HepG2 (cell line): ENCODE measurements around the gene IYD. TPM values are rescaled to one million over a fixed set of nuclear protein-coding genes. Genes with fewer than 3 reads are reported as not detected.

Experiments used
- ATAC-seq: fragments of 200-7000 bp; cut with Tn5 transposase; 3 replicates; pipeline ENCODE4 v1.9.1; 2020; ENCODE audit warnings: mild to moderate bottlenecking, moderate library complexity
- BruUV-seq: library from RNA; stranded (reverse); fragments of 400-500 nt; replicated peaks from 2 replicates; lab custom pipeline; 2021; lab: Mats Ljungman, UMichigan
- CTCF ChIA-PET: fragments of 300-600 bp; formaldehyde crosslinking; extraction: SDS; loops from one replicate; lab custom pipeline; 2021; ENCODE audit warnings: low total read pairs, inconsistent platforms, low intra/inter-chr PET ratio; lab: Yijun Ruan, JAX
- POLR2A ChIA-PET: fragments of 350-600 bp; sonication (Branson Sonifier 250); formaldehyde crosslinking; loops from one replicate; lab custom pipeline; 2020; ENCODE audit warnings: antibody characterized with exemption, inconsistent platforms; lab: Yijun Ruan, JAX
- DNase-seq: peaks from one replicate; pipeline ENCODE4 v3.0.0-alpha.2; 2015; ENCODE audit warnings: low spot score
- FAIRE-seq: peaks from 3 replicates; lab custom pipeline; 2011; peaks lifted over from hg19 to GRCh38; lab: Jason Lieb, UNC
- H2AFZ ChIP-seq: one replicate; pipeline ENCODE4 v1.6.1; 2011; ENCODE audit warnings: low read length, inconsistent platforms
- H3K27ac ChIP-seq: fragments of 300-600 bp; 3 replicates; pipeline ENCODE4 v1.8.0; 2011; ENCODE audit warnings: mixed run types, mild to moderate bottlenecking, mixed read lengths, low read length, inconsistent platforms; ENCODE audit not compliant: insufficient read depth; ENCODE audit errors: extremely low read length
- H3K27me3 ChIP-seq, 2 experiments: fragments of 200-600 bp in 1 of 2; 2 replicates in 1 of 2; 3 replicates in 1 of 2; pipeline versions ENCODE4 v1.6.0 to v1.8.0; 2011; ENCODE audit warnings: low read length in 2 of 2, mild to moderate bottlenecking in 2 of 2, moderate library complexity in 2 of 2, inconsistent platforms in 1 of 2; ENCODE audit not compliant: insufficient read depth in 2 of 2, control insufficient read depth in 1 of 2
- H3K36me3 ChIP-seq, 2 experiments: fragments of 200-600 bp in 1 of 2; replicated peaks in 1 of 2; 2 replicates in 1 of 2; 3 replicates in 1 of 2; pipeline versions ENCODE4 v1.5.1 to v1.8.0; 2011; ENCODE audit warnings: low read length in 2 of 2, inconsistent platforms in 1 of 2; ENCODE audit not compliant: insufficient read depth in 2 of 2, control insufficient read depth in 1 of 2
- H3K4me1 ChIP-seq: 2 replicates; pipeline ENCODE4 v1.5.1; 2012; ENCODE audit warnings: low read length, inconsistent platforms; ENCODE audit not compliant: insufficient read depth
- H3K4me2 ChIP-seq: 2 replicates; pipeline ENCODE4 v1.6.0; 2011; ENCODE audit warnings: low read depth, low read length, inconsistent platforms
- H3K4me3 ChIP-seq, 3 experiments: fragments of 200-600 bp in 1 of 3; sonication (generic), shearing (Covaris generic) in 1 of 3; replicated peaks in 1 of 3; 2 replicates each; pipeline ENCODE4 v1.5.1; 2011 to 2016; ENCODE audit warnings: low read length in 3 of 3, inconsistent platforms in 2 of 3, low read depth in 2 of 3, mild to moderate bottlenecking in 2 of 3, control low read depth in 1 of 3, mixed read lengths in 1 of 3; ENCODE audit not compliant: insufficient read depth in 1 of 3
- H3K79me2 ChIP-seq: one replicate; pipeline ENCODE4 v1.6.1; 2011; ENCODE audit warnings: low read length, inconsistent platforms; ENCODE audit not compliant: insufficient read depth
- H3K9ac ChIP-seq: 2 replicates; pipeline ENCODE4 v1.6.0; 2011; ENCODE audit warnings: mild to moderate bottlenecking, low read depth, low read length, inconsistent platforms; ENCODE audit not compliant: insufficient read depth
- H3K9me3 ChIP-seq: 2 replicates; pipeline ENCODE4 v1.5.1; 2012; ENCODE audit warnings: mild to moderate bottlenecking, low read length
- H4K20me1 ChIP-seq: 2 replicates; pipeline ENCODE4 v1.6.0; 2011; ENCODE audit warnings: inconsistent platforms, mild to moderate bottlenecking, low read length, moderate library complexity; ENCODE audit not compliant: insufficient read depth
- CEBPG ChIP-seq: IDR thresholded peaks from 2 replicates; pipeline ENCODE4 v1.6.1; 2016
- DPF2 ChIP-seq: sonication (generic); formaldehyde crosslinking; IDR thresholded peaks from 2 replicates; pipeline ENCODE4 v1.4.0; 2020; ENCODE audit warnings: mild to moderate bottlenecking, low read depth, missing genetic modification reagents, borderline replicate concordance
- HNRNPH1 ChIP-seq: fragments of 200-400 bp; formaldehyde crosslinking; optimal IDR thresholded peaks from 2 replicates; pipeline ENCODE3; 2017; ENCODE audit warnings: mild to moderate bottlenecking, low read depth, low read length
- MAF1 ChIP-seq: sonication (generic); formaldehyde crosslinking; IDR thresholded peaks from 2 replicates; pipeline ENCODE4 v1.5.0; 2020; ENCODE audit warnings: missing genetic modification reagents, borderline replicate concordance
- SIX1 ChIP-seq: sonication (generic); formaldehyde crosslinking; IDR thresholded peaks from 2 replicates; pipeline ENCODE4 v1.4.0; 2020; ENCODE audit warnings: missing genetic modification reagents, borderline replicate concordance
- SMARCC2 ChIP-seq: fragments of 450-650 bp; IDR thresholded peaks from 2 replicates; pipeline ENCODE4 v1.6.1; 2017; ENCODE audit warnings: antibody characterized with exemption, mild to moderate bottlenecking
- ZNF138 ChIP-seq: sonication (generic); formaldehyde crosslinking; IDR thresholded peaks from 2 replicates; pipeline ENCODE4 v1.5.0; 2020; ENCODE audit warnings: mild to moderate bottlenecking, low read depth, missing genetic modification reagents
- ZNF317 ChIP-seq: sonication (generic); formaldehyde crosslinking; IDR thresholded peaks from 2 replicates; pipeline ENCODE4 v1.5.0; 2020; ENCODE audit warnings: mild to moderate bottlenecking, missing genetic modification reagents
- ZNF329 ChIP-seq: sonication (generic); formaldehyde crosslinking; IDR thresholded peaks from 2 replicates; pipeline ENCODE4 v1.9.0; 2021; ENCODE audit warnings: low read depth, mild to moderate bottlenecking, missing genetic modification reagents
- ZNF354B ChIP-seq: sonication (generic); formaldehyde crosslinking; IDR thresholded peaks from 2 replicates; pipeline ENCODE4 v1.8.0; 2022; ENCODE audit warnings: mild to moderate bottlenecking, missing genetic modification reagents
- ZNF552 ChIP-seq: sonication (generic); formaldehyde crosslinking; IDR thresholded peaks from 2 replicates; pipeline ENCODE4 v1.9.0; 2022; ENCODE audit warnings: missing genetic modification reagents, mild to moderate bottlenecking, borderline replicate concordance
- ZNF670 ChIP-seq: sonication (generic); formaldehyde crosslinking; IDR thresholded peaks from 2 replicates; pipeline ENCODE4 v1.8.0; 2022; ENCODE audit warnings: mild to moderate bottlenecking, missing genetic modification reagents, borderline replicate concordance
- ZNF83 ChIP-seq: sonication (generic); formaldehyde crosslinking; IDR thresholded peaks from 2 replicates; pipeline ENCODE4 v1.4.0; 2020; ENCODE audit warnings: missing genetic modification reagents, mild to moderate bottlenecking, borderline replicate concordance
- WGBS: methylation state at CpG from one replicate; pipeline ENCODE4 v1.1.6; 2017; ENCODE audit warnings: low lambda C conversion rate; 5-methylcytosine and 5-hydroxymethylcytosine counted together
- in situ Hi-C: cut with HindIII; loops from 2 replicates; pipeline ENCODE4 v1.10.0; 2017; ENCODE audit warnings: low pct_unique_long_range_greater_than_20kb; ENCODE audit not compliant: extremely low pct_ligation_motif_present
- intact Hi-C: fragments of 100-400 bp; cut with micrococcal nuclease; formaldehyde crosslinking; loops from one replicate; pipeline ENCODE4 v1.10.0; 2022; ENCODE audit not compliant: unreplicated experiment
- polyA plus RNA-seq, 8 experiments: library from polyadenylated mRNA; depleted of rRNA in 3 of 8; stranded (reverse) in 7 of 8; unstranded in 1 of 8; fragments of >200 nt; fragmentation: Illumina TruSeq in 4 of 8; extraction: Trizol in 4 of 8; gene quantifications; 2 replicates each; pipeline versions ENCODE4 v1.2.1 to v1.2.3, GENCODE V29; 2011 to 2016; ENCODE audit warnings: low read depth in 4 of 8, missing spikeins in 1 of 8, mixed read lengths in 1 of 8; ENCODE audit not compliant: insufficient read depth in 1 of 8
- total RNA-seq, 5 experiments: library from RNA; depleted of rRNA; stranded (reverse); fragments of >200 nt; fragmentation: Illumina TruSeq; extraction: Trizol; gene quantifications; 2 replicates each; pipeline ENCODE4 v1.2.3, GENCODE V29; 2016; ENCODE audit warnings: low read depth in 1 of 5
- TF ChIP-seq, protein P1 (sequence below): sonication (generic); formaldehyde crosslinking; IDR thresholded peaks from 2 replicates; pipeline ENCODE4 v1.4.0; 2020; ENCODE audit warnings: missing genetic modification reagents, mild to moderate bottlenecking, borderline replicate concordance
- TF ChIP-seq, protein P2 (sequence below): sonication (generic); formaldehyde crosslinking; IDR thresholded peaks from 2 replicates; pipeline ENCODE4 v1.5.0; 2020; ENCODE audit warnings: missing genetic modification reagents
- TF ChIP-seq, protein P3 (sequence below): sonication (generic); formaldehyde crosslinking; IDR thresholded peaks from 2 replicates; pipeline ENCODE4 v1.4.0; 2020; ENCODE audit warnings: low read depth, mild to moderate bottlenecking, missing genetic modification reagents
- TF ChIP-seq, protein P4 (sequence below): sonication (generic); formaldehyde crosslinking; IDR thresholded peaks from 2 replicates; pipeline ENCODE4 v1.5.1; 2020; ENCODE audit warnings: missing genetic modification reagents, mild to moderate bottlenecking, borderline replicate concordance
- TF ChIP-seq, protein P5 (sequence below): IDR thresholded peaks from 2 replicates; pipeline ENCODE4 v1.6.1; 2016; ENCODE audit warnings: mild to moderate bottlenecking, missing biosample characterization, missing genetic modification reagents

IYD gene
- total and polyA plus RNA-seq, 2 of the 13 experiments (the other 11 are each of a cell fraction or from before 2014, with no cell fraction given), result 0.01 to 0.46 TPM

DNA sequence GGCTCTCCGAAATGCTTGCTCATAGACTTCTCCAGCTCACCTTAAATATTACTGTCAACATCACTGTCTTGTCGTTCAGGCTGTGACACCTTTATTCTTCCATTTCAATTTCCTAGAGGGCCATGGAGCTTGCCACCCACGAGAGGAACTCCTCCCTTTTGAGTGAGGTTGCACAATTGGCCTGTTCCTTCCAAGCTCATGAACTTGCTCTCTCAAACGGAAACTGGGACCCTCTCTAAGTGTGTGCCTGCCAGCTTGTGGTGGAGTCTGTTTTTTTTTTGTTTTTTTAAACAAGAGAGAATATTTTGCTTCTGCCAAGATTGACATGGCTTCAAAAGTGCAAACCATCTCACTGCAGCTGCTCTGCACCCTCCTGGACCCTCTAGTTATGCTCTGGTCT lies 19.3 kb upstream of the IYD start:
- ATAC-seq, result no peak
- no peak overlapping the region for H3K4me2 ChIP-seq
- H3K36me3 ChIP-seq, result no peaks in the 10 kb centered on the region
- ChIA-PET CTCF (no interaction called here), POLR2A (no interaction called here)
- no peaks in the 10 kb centered on the region for H3K4me1 ChIP-seq
- no TSS peak for BruUV-seq
- intact Hi-C loops (no loop called here), in situ Hi-C loops (no loop called here)
- TF ChIP-seq, protein P1, sequence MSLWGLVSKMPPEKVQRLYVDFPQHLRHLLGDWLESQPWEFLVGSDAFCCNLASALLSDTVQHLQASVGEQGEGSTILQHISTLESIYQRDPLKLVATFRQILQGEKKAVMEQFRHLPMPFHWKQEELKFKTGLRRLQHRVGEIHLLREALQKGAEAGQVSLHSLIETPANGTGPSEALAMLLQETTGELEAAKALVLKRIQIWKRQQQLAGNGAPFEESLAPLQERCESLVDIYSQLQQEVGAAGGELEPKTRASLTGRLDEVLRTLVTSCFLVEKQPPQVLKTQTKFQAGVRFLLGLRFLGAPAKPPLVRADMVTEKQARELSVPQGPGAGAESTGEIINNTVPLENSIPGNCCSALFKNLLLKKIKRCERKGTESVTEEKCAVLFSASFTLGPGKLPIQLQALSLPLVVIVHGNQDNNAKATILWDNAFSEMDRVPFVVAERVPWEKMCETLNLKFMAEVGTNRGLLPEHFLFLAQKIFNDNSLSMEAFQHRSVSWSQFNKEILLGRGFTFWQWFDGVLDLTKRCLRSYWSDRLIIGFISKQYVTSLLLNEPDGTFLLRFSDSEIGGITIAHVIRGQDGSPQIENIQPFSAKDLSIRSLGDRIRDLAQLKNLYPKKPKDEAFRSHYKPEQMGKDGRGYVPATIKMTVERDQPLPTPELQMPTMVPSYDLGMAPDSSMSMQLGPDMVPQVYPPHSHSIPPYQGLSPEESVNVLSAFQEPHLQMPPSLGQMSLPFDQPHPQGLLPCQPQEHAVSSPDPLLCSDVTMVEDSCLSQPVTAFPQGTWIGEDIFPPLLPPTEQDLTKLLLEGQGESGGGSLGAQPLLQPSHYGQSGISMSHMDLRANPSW (CRISPR knock-in tag), result no peak
- TF ChIP-seq, protein P2, sequence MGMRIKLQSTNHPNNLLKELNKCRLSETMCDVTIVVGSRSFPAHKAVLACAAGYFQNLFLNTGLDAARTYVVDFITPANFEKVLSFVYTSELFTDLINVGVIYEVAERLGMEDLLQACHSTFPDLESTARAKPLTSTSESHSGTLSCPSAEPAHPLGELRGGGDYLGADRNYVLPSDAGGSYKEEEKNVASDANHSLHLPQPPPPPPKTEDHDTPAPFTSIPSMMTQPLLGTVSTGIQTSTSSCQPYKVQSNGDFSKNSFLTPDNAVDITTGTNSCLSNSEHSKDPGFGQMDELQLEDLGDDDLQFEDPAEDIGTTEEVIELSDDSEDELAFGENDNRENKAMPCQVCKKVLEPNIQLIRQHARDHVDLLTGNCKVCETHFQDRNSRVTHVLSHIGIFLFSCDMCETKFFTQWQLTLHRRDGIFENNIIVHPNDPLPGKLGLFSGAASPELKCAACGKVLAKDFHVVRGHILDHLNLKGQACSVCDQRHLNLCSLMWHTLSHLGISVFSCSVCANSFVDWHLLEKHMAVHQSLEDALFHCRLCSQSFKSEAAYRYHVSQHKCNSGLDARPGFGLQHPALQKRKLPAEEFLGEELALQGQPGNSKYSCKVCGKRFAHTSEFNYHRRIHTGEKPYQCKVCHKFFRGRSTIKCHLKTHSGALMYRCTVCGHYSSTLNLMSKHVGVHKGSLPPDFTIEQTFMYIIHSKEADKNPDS (CRISPR knock-in tag), result no peak
- TF ChIP-seq ZNF552 (CRISPR knock-in tag) (no peak), ZNF354B (no peak), ZNF670 (no peak), SIX1 (CRISPR knock-in tag) (no peak), CEBPG (no peak), MAF1 (CRISPR knock-in tag) (no peak), DPF2 (no peak), HNRNPH1 (no peak), ZNF83 (no peak), ZNF329 (CRISPR knock-in tag) (no peak), ZNF317 (CRISPR knock-in tag) (no peak), ZNF138 (no peak), SMARCC2 (no peak)
- TF ChIP-seq, protein P3, sequence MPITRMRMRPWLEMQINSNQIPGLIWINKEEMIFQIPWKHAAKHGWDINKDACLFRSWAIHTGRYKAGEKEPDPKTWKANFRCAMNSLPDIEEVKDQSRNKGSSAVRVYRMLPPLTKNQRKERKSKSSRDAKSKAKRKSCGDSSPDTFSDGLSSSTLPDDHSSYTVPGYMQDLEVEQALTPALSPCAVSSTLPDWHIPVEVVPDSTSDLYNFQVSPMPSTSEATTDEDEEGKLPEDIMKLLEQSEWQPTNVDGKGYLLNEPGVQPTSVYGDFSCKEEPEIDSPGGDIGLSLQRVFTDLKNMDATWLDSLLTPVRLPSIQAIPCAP (CRISPR knock-in tag), result no peak
- TF ChIP-seq, protein P4, sequence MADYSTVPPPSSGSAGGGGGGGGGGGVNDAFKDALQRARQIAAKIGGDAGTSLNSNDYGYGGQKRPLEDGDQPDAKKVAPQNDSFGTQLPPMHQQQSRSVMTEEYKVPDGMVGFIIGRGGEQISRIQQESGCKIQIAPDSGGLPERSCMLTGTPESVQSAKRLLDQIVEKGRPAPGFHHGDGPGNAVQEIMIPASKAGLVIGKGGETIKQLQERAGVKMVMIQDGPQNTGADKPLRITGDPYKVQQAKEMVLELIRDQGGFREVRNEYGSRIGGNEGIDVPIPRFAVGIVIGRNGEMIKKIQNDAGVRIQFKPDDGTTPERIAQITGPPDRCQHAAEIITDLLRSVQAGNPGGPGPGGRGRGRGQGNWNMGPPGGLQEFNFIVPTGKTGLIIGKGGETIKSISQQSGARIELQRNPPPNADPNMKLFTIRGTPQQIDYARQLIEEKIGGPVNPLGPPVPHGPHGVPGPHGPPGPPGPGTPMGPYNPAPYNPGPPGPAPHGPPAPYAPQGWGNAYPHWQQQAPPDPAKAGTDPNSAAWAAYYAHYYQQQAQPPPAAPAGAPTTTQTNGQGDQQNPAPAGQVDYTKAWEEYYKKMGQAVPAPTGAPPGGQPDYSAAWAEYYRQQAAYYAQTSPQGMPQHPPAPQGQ (CRISPR knock-in tag), result no peak
- TF ChIP-seq, protein P5, sequence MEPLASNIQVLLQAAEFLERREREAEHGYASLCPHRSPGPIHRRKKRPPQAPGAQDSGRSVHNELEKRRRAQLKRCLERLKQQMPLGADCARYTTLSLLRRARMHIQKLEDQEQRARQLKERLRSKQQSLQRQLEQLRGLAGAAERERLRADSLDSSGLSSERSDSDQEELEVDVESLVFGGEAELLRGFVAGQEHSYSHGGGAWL, result no peak
- no peak overlapping the region for H3K9ac ChIP-seq
- H3K9me3 ChIP-seq, result no peaks in the 10 kb centered on the region
- no peak overlapping the region for H3K4me3 ChIP-seq
- no peak for FAIRE-seq
- no peaks in the 10 kb centered on the region; a peak in 1 of 5 replicates for H3K27me3 ChIP-seq
- no peak overlapping the region for H2AFZ ChIP-seq
- no peak overlapping the region for H3K27ac ChIP-seq
- H3K79me2 ChIP-seq, result no peaks in the 10 kb centered on the region
- no peak for DNase-seq
- H4K20me1 ChIP-seq, result no peaks in the 10 kb centered on the region
- WGBS, result 5% methylated on average over 4 of the region's 4 CpGs
